A549 (cell line): ENCODE data around the gene ENPP4. TPM values are rescaled to one million over a fixed set of nuclear protein-coding genes. Genes with fewer than 3 reads are reported as not detected.
"Not testable (repeated sequence)": the region's sequence is repeated elsewhere in the genome, so short reads cannot be mapped to it uniquely, and the experiment has no call there.

Source experiments
- ATAC-seq, 2 experiments: fragments of 200-7000 bp in 1 of 2; fragments of >200 bp in 1 of 2; cut with Nextera tagmentation in 1 of 2; cut with Tn5 transposase in 1 of 2; 3 replicates each; pipeline versions ENCODE4 v1.8.0 to v1.9.1; 2018 to 2020; ENCODE audit warnings: mild to moderate bottlenecking in 1 of 2, moderate library complexity in 1 of 2
- CTCF ChIA-PET: fragments of 300-600 bp; sonication (Branson Sonifier 250); formaldehyde crosslinking; extraction: SDS; loops from one replicate; lab custom pipeline; 2021; ENCODE audit warnings: antibody characterized with exemption, inconsistent platforms; lab: Yijun Ruan, JAX
- POLR2A ChIA-PET: fragments of 350-600 bp; formaldehyde crosslinking; extraction: SDS; loops from one replicate; lab custom pipeline; 2021; ENCODE audit warnings: antibody characterized with exemption, inconsistent platforms; lab: Yijun Ruan, JAX
- DNase-seq, 2 experiments: peaks; one replicate each; pipeline versions ENCODE4 v3.0.0 to v3.0.0-alpha.2; 2011 to 2016; ENCODE audit warnings: low read depth in 1 of 2, low spot score in 1 of 2
- FAIRE-seq: peaks from 2 replicates; lab custom pipeline; 2011; peaks lifted over from hg19 to GRCh38; lab: Jason Lieb, UNC
- H3K27ac ChIP-seq, 2 experiments: fragments of >200 bp; sonication (Bioruptor Twin); formaldehyde crosslinking; 3 replicates each; pipeline ENCODE4 v1.5.1; 2016 to 2017
- H3K4me1 ChIP-seq: fragments of >200 bp; sonication (Bioruptor Twin); formaldehyde crosslinking; 3 replicates; pipeline ENCODE4 v1.6.1; 2016
- H3K4me2 ChIP-seq: fragments of >200 bp; sonication (Bioruptor Twin); formaldehyde crosslinking; 3 replicates; pipeline ENCODE4 v1.6.1; 2016
- H3K4me3 ChIP-seq: fragments of >200 bp; sonication (Bioruptor Twin); formaldehyde crosslinking; 3 replicates; pipeline ENCODE4 v1.5.1; 2016
- H3K9me3 ChIP-seq: fragments of >200 bp; sonication (Bioruptor Twin); formaldehyde crosslinking; 3 replicates; pipeline ENCODE4 v1.6.1; 2016
- BHLHE40 ChIP-seq: IDR thresholded peaks from 2 replicates; pipeline ENCODE4 v1.6.1; 2012; ENCODE audit warnings: low read depth, low read length, inconsistent platforms
- CBX8 ChIP-seq: fragments of 200-600 bp; sonication (generic); IDR thresholded peaks from 2 replicates; pipeline ENCODE4 v1.6.1; 2016
- CHD4 ChIP-seq: fragments of 200-600 bp; sonication (generic); IDR thresholded peaks from 2 replicates; pipeline ENCODE4 v1.6.1; 2016; ENCODE audit warnings: antibody characterized with exemption, mild to moderate bottlenecking, borderline replicate concordance
- EHMT2 ChIP-seq: fragments of 200-600 bp; sonication (generic); IDR thresholded peaks from 2 replicates; pipeline ENCODE4 v1.6.1; 2016; ENCODE audit warnings: antibody characterized with exemption, low read depth, mild to moderate bottlenecking, moderate library complexity
- FOSB ChIP-seq: fragments of 250-450 bp; sonication (Bioruptor Pico); IDR thresholded peaks from 2 replicates; pipeline ENCODE4 v1.5.0; 2020; ENCODE audit warnings: mild to moderate bottlenecking, moderate library complexity
- FOSL2 ChIP-seq, 2 experiments: fragments of 450-650 bp in 1 of 2; fragments of >200 bp in 1 of 2; sonication (Bioruptor Twin) in 1 of 2; formaldehyde crosslinking; IDR thresholded peaks; 2 replicates each; pipeline versions ENCODE4 v1.5.0 to v1.6.1; 2016 to 2020; ENCODE audit warnings: mild to moderate bottlenecking in 1 of 2, moderate library complexity in 1 of 2
- HOXA7 ChIP-seq: fragments of 250-450 bp; sonication (Bioruptor Pico); IDR thresholded peaks from 2 replicates; pipeline ENCODE4 v1.5.0; 2020; ENCODE audit warnings: mild to moderate bottlenecking, moderate library complexity
- HOXB5 ChIP-seq: fragments of 250-450 bp; sonication (Bioruptor Pico); IDR thresholded peaks from 2 replicates; pipeline ENCODE4 v1.5.0; 2020; ENCODE audit warnings: mild to moderate bottlenecking, moderate library complexity
- JUN ChIP-seq, 2 experiments: fragments of >200 bp; sonication (Bioruptor Twin); formaldehyde crosslinking; IDR thresholded peaks; 2 replicates in 1 of 2; 3 replicates in 1 of 2; pipeline ENCODE4 v1.6.1; 2016 to 2017
- KDM1A ChIP-seq: fragments of 200-600 bp; sonication (generic); IDR thresholded peaks from 2 replicates; pipeline ENCODE4 v1.6.1; 2016; ENCODE audit warnings: low read depth, mild to moderate bottlenecking
- NPAS2 ChIP-seq: fragments of 250-450 bp; sonication (Bioruptor Pico); IDR thresholded peaks from 2 replicates; pipeline ENCODE4 v1.8.0; 2022; ENCODE audit warnings: mild to moderate bottlenecking, moderate library complexity, borderline replicate concordance
- NR3C1 ChIP-seq: fragments of >200 bp; sonication (Bioruptor Twin); formaldehyde crosslinking; IDR thresholded peaks from 3 replicates; pipeline ENCODE4 v1.6.1; 2017
- POLR2A ChIP-seq: IDR thresholded peaks from 2 replicates; pipeline ENCODE4 v1.6.1; 2012; ENCODE audit warnings: mild to moderate bottlenecking, low read length
- POLR2AphosphoS2 ChIP-seq: conservative IDR thresholded peaks from 2 replicates; pipeline ENCODE4 v1.6.1; 2012; ENCODE audit warnings: low read length, improper control_type of control experiment, inconsistent platforms
- RAD21 ChIP-seq, 2 experiments: fragments of >200 bp in 1 of 2; sonication (Bioruptor Twin) in 1 of 2; formaldehyde crosslinking in 1 of 2; IDR thresholded peaks in 1 of 2; conservative IDR thresholded peaks in 1 of 2; 2 replicates in 1 of 2; 3 replicates in 1 of 2; pipeline ENCODE4 v1.6.1; 2012 to 2018; ENCODE audit warnings: inconsistent platforms in 1 of 2
- RARB ChIP-seq: fragments of 250-450 bp; sonication (Bioruptor Pico); IDR thresholded peaks from 2 replicates; pipeline ENCODE4 v1.8.0; 2021; ENCODE audit warnings: mild to moderate bottlenecking, moderate library complexity
- TP53 ChIP-seq: fragments of 250-450 bp; sonication (Bioruptor Pico); IDR thresholded peaks from 2 replicates; pipeline ENCODE4 v1.5.0; 2021; ENCODE audit warnings: mild to moderate bottlenecking, moderate library complexity
- ZFP36 ChIP-seq: fragments of 450-650 bp; IDR thresholded peaks from 2 replicates; pipeline ENCODE4 v1.6.1; 2014; ENCODE audit warnings: borderline replicate concordance; ENCODE audit not compliant: partially characterized antibody
- WGBS: methylation state at CpG from one replicate; pipeline ENCODE4 v1.1.6; 2017; ENCODE audit errors: missing lambda C conversion rate; 5-methylcytosine and 5-hydroxymethylcytosine counted together
- polyA plus RNA-seq, 4 experiments: library from polyadenylated mRNA; depleted of rRNA in 3 of 4; stranded (reverse); fragments of >200 nt; fragmentation: RNase III in 1 of 4; extraction: RNeasy Plus Mini Kit Qiagen cat#74134 plus additional on column Dnase treatment in 1 of 4; gene quantifications; 2 replicates in 3 of 4; 3 replicates in 1 of 4; pipeline ENCODE4 v1.2.3, GENCODE V29; 2011 to 2017
- TF ChIP-seq, protein P1 (sequence below): fragments of >200 bp; sonication (Bioruptor Twin); formaldehyde crosslinking; IDR thresholded peaks from 2 replicates; pipeline ENCODE4 v1.6.1; 2016
- TF ChIP-seq, protein P2 (sequence below): IDR thresholded peaks from 2 replicates; pipeline ENCODE4 v1.6.1; 2012
- TF ChIP-seq, protein P3 (sequence below): IDR thresholded peaks from 2 replicates; pipeline ENCODE4 v1.6.1; 2012
- TF ChIP-seq, protein P4 (sequence below): fragments of >200 bp; sonication (Bioruptor Twin); formaldehyde crosslinking; IDR thresholded peaks from 3 replicates; pipeline ENCODE4 v1.6.1; 2016

The ENPP4 gene
- polyA plus RNA-seq, 2 of the 4 experiments (the other 2 are of a cell fraction): 0.65 to 1.0 TPM

DNA sequence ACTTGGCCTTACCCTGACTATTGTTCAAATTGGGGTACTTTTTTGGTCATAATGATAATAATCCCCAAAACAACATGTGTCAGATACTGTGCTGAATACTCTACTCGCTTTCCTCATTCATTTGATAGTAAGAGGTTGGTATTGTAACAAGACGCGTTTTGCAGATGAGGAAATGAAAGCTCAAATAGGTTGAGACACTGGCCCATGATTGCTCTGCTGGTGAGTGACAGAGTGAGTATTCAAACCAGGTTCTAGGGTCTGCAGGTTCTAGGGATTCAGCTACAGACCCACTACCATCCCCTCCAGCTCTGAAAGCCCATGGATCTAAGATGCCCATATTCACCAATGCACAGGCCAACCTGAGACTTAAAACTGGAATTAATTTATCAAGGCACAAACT, 1.3 kb upstream of the ENPP4 start:
- 53% methylated on average over 3 of the region's 3 CpGs for WGBS
- H3K4me1 ChIP-seq: no peaks in the 10 kb centered on the region
- H3K9me3 ChIP-seq: no peaks in the 10 kb centered on the region
- H3K27ac ChIP-seq: no peak overlapping the region
- TF ChIP-seq, protein P1, sequence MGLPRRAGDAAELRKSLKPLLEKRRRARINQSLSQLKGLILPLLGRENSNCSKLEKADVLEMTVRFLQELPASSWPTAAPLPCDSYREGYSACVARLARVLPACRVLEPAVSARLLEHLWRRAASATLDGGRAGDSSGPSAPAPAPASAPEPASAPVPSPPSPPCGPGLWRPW: no peak
- TF ChIP-seq TP53 (CRISPR knock-in tag) (no peak), NR3C1 (no peak), HOXB5 (CRISPR knock-in tag) (no peak), CBX8 (no peak), RARB (no peak), EHMT2 (no peak), POLR2AphosphoS2 (no peak), FOSL2 (IDR thresholded peaks at IDR 0.05) (no peak), FOSL2 (CRISPR knock-in tag; IDR thresholded peaks at IDR 0.05) (no peak)
- TF ChIP-seq, protein P2, sequence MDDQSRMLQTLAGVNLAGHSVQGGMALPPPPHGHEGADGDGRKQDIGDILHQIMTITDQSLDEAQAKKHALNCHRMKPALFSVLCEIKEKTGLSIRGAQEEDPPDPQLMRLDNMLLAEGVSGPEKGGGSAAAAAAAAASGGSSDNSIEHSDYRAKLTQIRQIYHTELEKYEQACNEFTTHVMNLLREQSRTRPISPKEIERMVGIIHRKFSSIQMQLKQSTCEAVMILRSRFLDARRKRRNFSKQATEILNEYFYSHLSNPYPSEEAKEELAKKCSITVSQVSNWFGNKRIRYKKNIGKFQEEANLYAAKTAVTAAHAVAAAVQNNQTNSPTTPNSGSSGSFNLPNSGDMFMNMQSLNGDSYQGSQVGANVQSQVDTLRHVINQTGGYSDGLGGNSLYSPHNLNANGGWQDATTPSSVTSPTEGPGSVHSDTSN: no peak
- TF ChIP-seq, protein P3, sequence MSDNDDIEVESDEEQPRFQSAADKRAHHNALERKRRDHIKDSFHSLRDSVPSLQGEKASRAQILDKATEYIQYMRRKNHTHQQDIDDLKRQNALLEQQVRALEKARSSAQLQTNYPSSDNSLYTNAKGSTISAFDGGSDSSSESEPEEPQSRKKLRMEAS: no peak
- TF ChIP-seq, protein P4, sequence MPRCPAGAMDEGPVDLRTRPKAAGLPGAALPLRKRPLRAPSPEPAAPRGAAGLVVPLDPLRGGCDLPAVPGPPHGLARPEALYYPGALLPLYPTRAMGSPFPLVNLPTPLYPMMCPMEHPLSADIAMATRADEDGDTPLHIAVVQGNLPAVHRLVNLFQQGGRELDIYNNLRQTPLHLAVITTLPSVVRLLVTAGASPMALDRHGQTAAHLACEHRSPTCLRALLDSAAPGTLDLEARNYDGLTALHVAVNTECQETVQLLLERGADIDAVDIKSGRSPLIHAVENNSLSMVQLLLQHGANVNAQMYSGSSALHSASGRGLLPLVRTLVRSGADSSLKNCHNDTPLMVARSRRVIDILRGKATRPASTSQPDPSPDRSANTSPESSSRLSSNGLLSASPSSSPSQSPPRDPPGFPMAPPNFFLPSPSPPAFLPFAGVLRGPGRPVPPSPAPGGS: no peak
- FAIRE-seq (no peak), DNase-seq (no peak), ATAC-seq (no peak)
- CTCF ChIA-PET: no interaction called here
- no peak overlapping the region for H3K4me3 ChIP-seq
- no peak overlapping the region for H3K4me2 ChIP-seq
- POLR2A ChIA-PET: no interaction called here

DNA sequence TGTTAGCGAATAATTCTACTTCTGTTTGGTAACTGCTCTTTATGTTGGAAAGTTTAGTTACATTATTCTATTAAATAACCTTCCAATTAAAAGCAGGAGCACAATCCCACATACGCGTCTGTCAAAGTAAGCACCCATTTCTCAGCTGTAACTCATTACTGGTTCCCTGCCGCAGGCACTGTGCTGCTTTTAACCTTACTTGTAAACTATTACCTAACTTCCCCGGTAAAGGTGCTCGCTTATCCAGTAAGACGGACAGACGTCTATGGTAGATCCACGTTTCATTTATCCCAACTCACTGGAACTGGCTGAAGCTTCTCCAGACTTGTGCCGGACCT, 529 bp upstream of the ENPP4 start:
- Histone ChIP-seq H3K27ac (no peak overlapping the region), H3K4me2 (peak overlapping the region; percentile 80), H3K4me3 (peak overlapping the region; percentile 44), H3K4me1 (no peaks in the 10 kb centered on the region), H3K9me3 (no peaks in the 10 kb centered on the region)
- WGBS: 6% methylated on average over 7 of the region's 10 CpGs
- POLR2A ChIA-PET: no interaction called here
- no peak for DNase-seq
- no peak; a peak in 3 of 6 replicates for ATAC-seq
- TF ChIP-seq KDM1A (no peak), RARB (no peak)
- FAIRE-seq: no peak
- CTCF ChIA-PET: no interaction called here

DNA sequence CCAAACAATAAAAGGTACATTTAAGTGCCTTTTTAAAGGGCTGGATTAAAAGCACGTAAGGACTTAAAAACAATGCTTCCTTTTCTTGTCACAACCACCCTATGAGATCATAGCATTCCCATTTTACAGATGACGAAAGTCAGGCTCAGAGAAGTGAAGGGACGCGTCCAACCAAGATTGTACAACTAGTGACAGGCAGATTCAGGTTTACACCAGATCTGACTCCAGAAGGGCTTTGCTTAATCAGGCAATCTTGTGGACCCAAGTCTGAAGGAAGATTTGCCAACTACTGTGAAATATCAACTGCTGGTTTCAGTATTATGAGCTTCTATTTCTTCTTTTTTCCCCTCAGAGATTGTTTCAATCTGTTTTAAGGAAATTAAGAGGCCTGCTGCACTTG, 877 bp downstream of the ENPP4 start:
- no peak for DNase-seq
- 87% methylated on average over 4 of the region's 4 CpGs for WGBS
- Histone ChIP-seq H3K27ac (no peak overlapping the region), H3K4me3 (no peak overlapping the region), H3K9me3 (no peaks in the 10 kb centered on the region), H3K4me2 (peak overlapping the region; percentile 80; the same call in 2 of the 3 replicates), H3K4me1 (no peaks in the 10 kb centered on the region)
- no peak for TF ChIP-seq CHD4
- TF ChIP-seq, protein P4: no peak
- TF ChIP-seq FOSB (CRISPR knock-in tag): no peak
- TF ChIP-seq BHLHE40: no peak
- TF ChIP-seq, protein P1: no peak
- TF ChIP-seq ZFP36: no peak
- TF ChIP-seq RAD21 (conservative IDR thresholded peaks at IDR 0.05 in 1 of 2, IDR thresholded peaks at IDR 0.05 in 1 of 2): no peak
- TF ChIP-seq NR3C1: no peak
- no peak for TF ChIP-seq NPAS2
- TF ChIP-seq HOXA7 (CRISPR knock-in tag): no peak
- no peak for TF ChIP-seq POLR2A
- TF ChIP-seq POLR2AphosphoS2: no peak
- no peak for TF ChIP-seq JUN (IDR thresholded peaks at IDR 0.05)
- no peak for FAIRE-seq
- no peak for ATAC-seq
- CTCF ChIA-PET: no interaction called here
- POLR2A ChIA-PET: no interaction called here

DNA sequence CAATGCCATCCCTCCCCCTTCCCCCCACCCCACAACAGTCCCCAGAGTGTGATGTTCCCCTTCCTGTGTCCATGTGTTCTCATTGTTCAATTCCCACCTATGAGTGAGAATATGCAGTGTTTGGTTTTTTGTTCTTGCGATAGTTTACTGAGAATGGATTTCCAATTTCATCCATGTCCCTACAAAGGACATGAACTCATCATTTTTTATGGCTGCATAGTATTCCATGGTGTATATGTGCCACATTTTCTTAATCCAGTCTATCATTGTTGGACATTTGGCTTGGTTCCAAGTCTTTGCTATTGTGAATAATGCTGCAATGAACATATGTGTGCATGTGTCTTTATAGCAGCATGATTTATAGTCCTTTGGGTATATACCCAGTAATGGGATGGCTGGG, 1.5 kb downstream of the ENPP4 start:
- WGBS: 77% methylated on average over 1 of the region's 1 CpG
- ATAC-seq, H3K9me3 ChIP-seq, DNase-seq, H3K4me1 ChIP-seq, FAIRE-seq, H3K27ac ChIP-seq, H3K4me2 ChIP-seq, H3K4me3 ChIP-seq, CTCF ChIA-PET, POLR2A ChIA-PET: not testable (repeated sequence)
